ENCODE results near the gene SRSF8. TPM values are rescaled to one million over a fixed set of nuclear protein-coding genes. Genes with fewer than 3 reads are reported as not detected.

The SRSF8 gene
- total RNA-seq, 2 experiments from 2014 or later = 67.2 to 67.9 TPM

- H3K4me1 Mint-ChIP-seq (ENCODE audit: low read depth) = peaks cover 6% of the 10 kb centered on the region
- Histone ChIP-seq H3K9me3 (ENCODE audit: control insufficient read depth in 1 of 2, insufficient read depth in 1 of 2, low read length in 2 of 2) (no peaks in the 10 kb centered on the region), H3K27ac (ENCODE audit: low read depth in 1 of 2, low read length in 2 of 2) (no peak overlapping the region), H3K4me1 (ENCODE audit: insufficient read depth, low read length) (no peaks in the 10 kb centered on the region), H3K27me3 (ENCODE audit: control insufficient read depth in 1 of 2, insufficient read depth in 2 of 2, low read length in 2 of 2) (no peaks in the 10 kb centered on the region), H3K36me3 (ENCODE audit: insufficient read depth, low read length) (peaks cover 3% of the 10 kb centered on the region), H3K4me3 (ENCODE audit: low read length) (no peak overlapping the region)
- intact Hi-C loops (cut with DNase I, micrococcal nuclease) = no loop called here
- peaks cover 18% of the 10 kb centered on the region for H3K36me3 Mint-ChIP-seq (ENCODE audit: low read depth)
- no peak overlapping the region for H3K27ac Mint-ChIP-seq
- no peaks in the 10 kb centered on the region for H3K9me3 Mint-ChIP-seq
- ChIA-PET POLR2A (interaction anchor here (1.0 kb wide), 1 partner anchor 23 kb away, joined by 3 read pairs; the partner anchor contains the start of gene ENDOD1), CTCF (no interaction called here)
- DNase-seq = no peak
- no peaks in the 10 kb centered on the region for H3K27me3 Mint-ChIP-seq
- H3K4me3 Mint-ChIP-seq = no peak overlapping the region
- ATAC-seq (ENCODE audit: poor library complexity) = no peak
- no peak for TF ChIP-seq CTCF (IDR thresholded peaks at IDR 0.05)
Observed at GRCh38 chr11:95111923-95112540, 45.3 kb downstream of the SRSF8 start.

GRCh38 chr11:95115597-95115996, 48.9 kb downstream of the SRSF8 start:
- intact Hi-C loops (cut with DNase I, micrococcal nuclease) = no loop called here
- ATAC-seq (ENCODE audit: poor library complexity) (no peak), DNase-seq (no peak)
- peaks cover 6% of the 10 kb centered on the region for H3K4me1 Mint-ChIP-seq (ENCODE audit: low read depth)
- no peak overlapping the region for H3K27ac ChIP-seq (ENCODE audit: low read depth in 1 of 2, low read length in 2 of 2)
- H3K9me3 Mint-ChIP-seq = peaks cover 7% of the 10 kb centered on the region
- H3K36me3 Mint-ChIP-seq (ENCODE audit: low read depth) = peaks cover 5% of the 10 kb centered on the region
- no peaks in the 10 kb centered on the region for H3K4me1 ChIP-seq (ENCODE audit: insufficient read depth, low read length)
- H3K27me3 ChIP-seq (ENCODE audit: control insufficient read depth in 1 of 2, insufficient read depth in 2 of 2, low read length in 2 of 2) = no peaks in the 10 kb centered on the region
- no peaks in the 10 kb centered on the region for H3K9me3 ChIP-seq (ENCODE audit: control insufficient read depth in 1 of 2, insufficient read depth in 1 of 2, low read length in 2 of 2)
- no peak for TF ChIP-seq CTCF (IDR thresholded peaks at IDR 0.05)
- H3K36me3 ChIP-seq (ENCODE audit: insufficient read depth, low read length) = no peaks in the 10 kb centered on the region
- H3K4me3 Mint-ChIP-seq = no peak overlapping the region
- POLR2A ChIA-PET = no interaction called here
- no peaks in the 10 kb centered on the region for H3K27me3 Mint-ChIP-seq
- H3K27ac Mint-ChIP-seq = no peak overlapping the region
- CTCF ChIA-PET = no interaction called here
- no peak overlapping the region for H3K4me3 ChIP-seq (ENCODE audit: low read length)

GRCh38 chr11:95119361-95120060, 52.8 kb downstream of the SRSF8 start:
- Mint-ChIP-seq H3K27me3 (no peaks in the 10 kb centered on the region), H3K9me3 (peaks cover 7% of the 10 kb centered on the region), H3K4me3 (no peak overlapping the region), H3K4me1 (ENCODE audit: low read depth) (no peaks in the 10 kb centered on the region), H3K27ac (no peak overlapping the region), H3K36me3 (ENCODE audit: low read depth) (no peaks in the 10 kb centered on the region)
- POLR2A ChIA-PET = no interaction called here
- ATAC-seq (ENCODE audit: poor library complexity) = no peak
- Histone ChIP-seq H3K27me3 (ENCODE audit: control insufficient read depth in 1 of 2, insufficient read depth in 2 of 2, low read length in 2 of 2) (no peaks in the 10 kb centered on the region), H3K4me1 (ENCODE audit: insufficient read depth, low read length) (no peaks in the 10 kb centered on the region), H3K4me3 (ENCODE audit: low read length) (no peak overlapping the region), H3K36me3 (ENCODE audit: insufficient read depth, low read length) (no peaks in the 10 kb centered on the region), H3K27ac (ENCODE audit: low read depth in 1 of 2, low read length in 2 of 2) (no peak overlapping the region), H3K9me3 (ENCODE audit: control insufficient read depth in 1 of 2, insufficient read depth in 1 of 2, low read length in 2 of 2) (no peaks in the 10 kb centered on the region)
- TF ChIP-seq CTCF (IDR thresholded peaks at IDR 0.05) = no peak
- DNase-seq = no peak
- intact Hi-C loops (cut with DNase I, micrococcal nuclease) = no loop called here
- CTCF ChIA-PET = no interaction called here

Other genes starting within 250 kb of the SRSF8 start
- 100 to 1,000 TPM; 121 to 124 TPM for gene CWC15, start 93.4 kb upstream of the SRSF8 start, total RNA-seq
- under 1 TPM; 0.16 to 0.22 TPM for gene KDM4D, start 93.2 kb upstream of the SRSF8 start, total RNA-seq
- not detected for gene KDM4E, start 41.7 kb upstream of the SRSF8 start, total RNA-seq
- gene KDM4F, start 17.5 kb upstream of the SRSF8 start, total RNA-seq = not detected
- 1 to 10 TPM; 3.8 to 4.4 TPM for gene ENDOD1, start 22.9 kb downstream of the SRSF8 start, total RNA-seq
- gene SESN3, start 164.3 kb downstream of the SRSF8 start, total RNA-seq = 10 to 100 TPM; 63.9 to 69.1 TPM

Measured in CD4-positive, alpha-beta T cell (primary cell).